Mucosa of descending colon (tissue), 3 donors: ENCODE results near the gene UNC5C. TPM values are rescaled to one million over a fixed set of nuclear protein-coding genes. Genes with fewer than 3 reads are reported as not detected.

ENCODE experiments used
- ATAC-seq: fragments of 200-7000 bp; cut with Tn5 transposase; one replicate; pipeline ENCODE4 v1.9.1; 2020; ENCODE audit warnings: mild to moderate bottlenecking, moderate library complexity
- DNase-seq, 3 donors: peaks; one replicate each; pipeline ENCODE4 v3.0.0-alpha.2; 2020
- H3K36me3 ChIP-seq: fragments of 200-600 bp; one replicate; pipeline ENCODE4 v1.8.0; 2021; ENCODE audit warnings: low read depth, mild to moderate bottlenecking
- H3K4me1 ChIP-seq: fragments of 200-600 bp; one replicate; pipeline ENCODE4 v1.8.0; 2021; ENCODE audit warnings: low read depth, mild to moderate bottlenecking
- H3K4me3 ChIP-seq: fragments of 200-600 bp; one replicate; pipeline ENCODE4 v1.8.0; 2021; ENCODE audit warnings: mild to moderate bottlenecking
- H3K9me3 ChIP-seq: fragments of 200-600 bp; one replicate; pipeline ENCODE4 v1.8.0; 2021; ENCODE audit warnings: mild to moderate bottlenecking
- CTCF ChIP-seq: fragments of 200-600 bp; IDR thresholded peaks from one replicate; pipeline ENCODE4 v1.8.0; 2022; ENCODE audit warnings: antibody characterized with exemption, mild to moderate bottlenecking
- intact Hi-C, 2 donors: fragments of 100-400 bp; cut with DNase I in 1 of 2; cut with micrococcal nuclease in 1 of 2; formaldehyde crosslinking; loops; one replicate each; pipeline versions ENCODE4 v1.11.0 to v1.11.1; 2022; cut with DNase I, micrococcal nuclease
- total RNA-seq, 3 donors: library from RNA; stranded (reverse); fragmentation: NEBNext Ultra II Directional in 2 of 3; extraction: Animal tissue kit (Norgen Biotek cat#: 25700) in 2 of 3; gene quantifications; one replicate each; pipeline versions ENCODE4 v1.2.1 to v1.2.4, GENCODE V29; 2021 to 2023
- donor health status: DM: no; HTN: no; CAD: no; lungs with moderate emphysema.
- donor health status: DM: no; HTN: no; CAD: no.
- donor health status: DM: no; HTN: yes; CAD: no.

The UNC5C gene
- total RNA-seq, 3 donors from 2014 or later, result 3.1 to 7.2 (median 4.6) TPM

GRCh38 chr4:95231681-95232080 lies 317.1 kb downstream of the UNC5C start:
- ATAC-seq, result peak; percentile 99

GRCh38 chr4:95225849-95226248 lies 322.9 kb downstream of the UNC5C start:
- intact Hi-C loops, result no loop called here
- ATAC-seq, result no peak
- Histone ChIP-seq H3K36me3 (no peaks in the 10 kb centered on the region), H3K9me3 (no peaks in the 10 kb centered on the region), H3K4me1 (peaks cover 1% of the 10 kb centered on the region), H3K4me3 (no peak overlapping the region)
- no peak for DNase-seq
- TF ChIP-seq CTCF, result no peak

More at GRCh38 chr4:95231681-95232080, 317.1 kb downstream of the UNC5C start:
- Histone ChIP-seq H3K9me3 (no peaks in the 10 kb centered on the region), H3K36me3 (no peaks in the 10 kb centered on the region), H3K4me3 (no peak overlapping the region), H3K4me1 (no peaks in the 10 kb centered on the region)
- DNase-seq, result peak in 1 of 3 donors; percentile 51
- intact Hi-C loops, result no loop called here
- TF ChIP-seq CTCF, result no peak

GRCh38 chr4:95224402-95224801 lies 324.4 kb downstream of the UNC5C start:
- ATAC-seq (no peak), DNase-seq (no peak)
- H3K4me1 ChIP-seq, result peaks cover 8% of the 10 kb centered on the region
- H3K4me3 ChIP-seq, result no peak overlapping the region
- intact Hi-C loops, result no loop called here
- no peaks in the 10 kb centered on the region for H3K9me3 ChIP-seq
- TF ChIP-seq CTCF, result no peak
- H3K36me3 ChIP-seq, result no peaks in the 10 kb centered on the region

- H3K4me3 ChIP-seq, result no peak overlapping the region
- intact Hi-C loops, result no loop called here
- no peaks in the 10 kb centered on the region for H3K9me3 ChIP-seq
- DNase-seq, result no peak
- peaks cover 8% of the 10 kb centered on the region for H3K4me1 ChIP-seq
- peak; percentile 85 for ATAC-seq
- no peak for TF ChIP-seq CTCF
- no peaks in the 10 kb centered on the region for H3K36me3 ChIP-seq
Measured at GRCh38 chr4:95220205-95221175, 328.3 kb downstream of the UNC5C start.

GRCh38 chr4:95219109-95219508 lies 329.7 kb downstream of the UNC5C start:
- Histone ChIP-seq H3K4me3 (no peak overlapping the region), H3K36me3 (no peaks in the 10 kb centered on the region), H3K9me3 (no peaks in the 10 kb centered on the region), H3K4me1 (peaks cover 8% of the 10 kb centered on the region)
- ATAC-seq (no peak), DNase-seq (no peak)
- intact Hi-C loops, result no loop called here
- TF ChIP-seq CTCF, result no peak
